RWPE2 (cell line): Measurements from ENCODE around the gene ATP23.

Source experiments
- ATAC-seq: fragments of 200-7000 bp; cut with Tn5 transposase; 3 replicates; pipeline ENCODE4 v1.9.1; 2021; ENCODE audit warnings: low read depth
- DNase-seq: peaks from one replicate; pipeline ENCODE4 v3.0.0-alpha.2; 2020; ENCODE audit warnings: low spot score
- H3K27ac ChIP-seq: fragments of 450-650 bp; 2 replicates; pipeline ENCODE4 v1.5.1; 2017; ENCODE audit warnings: mild to moderate bottlenecking; ENCODE audit not compliant: poor library complexity, severe bottlenecking
- H3K27me3 ChIP-seq: fragments of 250-450 bp; sonication (Bioruptor Pico); 2 replicates; pipeline ENCODE4 v1.5.1; 2021; ENCODE audit warnings: mild to moderate bottlenecking, moderate library complexity; ENCODE audit not compliant: insufficient read depth, poor library complexity, severe bottlenecking
- H3K36me3 ChIP-seq: fragments of 250-450 bp; sonication (Bioruptor Pico); 2 replicates; pipeline ENCODE4 v1.5.1; 2020; ENCODE audit warnings: low read depth, mild to moderate bottlenecking, moderate library complexity
- H3K4me1 ChIP-seq: fragments of 250-450 bp; sonication (Bioruptor Pico); 2 replicates; pipeline ENCODE4 v1.5.1; 2021; ENCODE audit warnings: mild to moderate bottlenecking, moderate library complexity; ENCODE audit not compliant: insufficient read depth, poor library complexity, severe bottlenecking
- H3K4me3 ChIP-seq: fragments of 250-450 bp; sonication (Bioruptor Pico); 2 replicates; pipeline ENCODE4 v1.5.1; 2021; ENCODE audit warnings: mild to moderate bottlenecking, moderate library complexity; ENCODE audit not compliant: severe bottlenecking
- H3K9me3 ChIP-seq: fragments of 250-450 bp; sonication (Bioruptor Pico); 2 replicates; pipeline ENCODE4 v1.5.1; 2021; ENCODE audit warnings: mild to moderate bottlenecking, moderate library complexity; ENCODE audit not compliant: severe bottlenecking
- CTCF ChIP-seq: fragments of 450-650 bp; IDR thresholded peaks from one replicate; pipeline ENCODE4 v1.5.1; 2017; ENCODE audit warnings: mild to moderate bottlenecking, moderate library complexity; ENCODE audit not compliant: poor library complexity, severe bottlenecking

ATP23 gene

GRCh38 chr12:58008634-58009033, 67.3 kb downstream of the ATP23 start:
- Histone ChIP-seq H3K9me3 (no peaks in the 10 kb centered on the region), H3K4me1 (no peaks in the 10 kb centered on the region), H3K27me3 (no peaks in the 10 kb centered on the region), H3K36me3 (no peaks in the 10 kb centered on the region), H3K4me3 (no peak overlapping the region), H3K27ac (no peak overlapping the region)
- DNase-seq, result no peak
- no peak for TF ChIP-seq CTCF
- no peak for ATAC-seq
